GM23338 (cell line): ENCODE measurements around the gene CDK5R1.

ENCODE experiments used
- CREB1 ChIP-seq: fragments of 250-450 bp; sonication (Bioruptor Pico); IDR thresholded peaks from 2 replicates; pipeline ENCODE4 v1.5.0; 2020; ENCODE audit warnings: low read depth, mild to moderate bottlenecking, moderate library complexity
- CTCF ChIP-seq, 2 experiments: fragments of 200-600 bp in 1 of 2; sonication (generic) in 1 of 2; conservative IDR thresholded peaks; 2 replicates each; pipeline versions ENCODE4 v1.5.1 to v1.6.1; 2016 to 2017; ENCODE audit warnings: antibody characterized with exemption in 2 of 2, low read depth in 2 of 2, mild to moderate bottlenecking in 2 of 2, moderate library complexity in 1 of 2
- ETS1 ChIP-seq: IDR thresholded peaks from 2 replicates; pipeline ENCODE4 v1.6.1; 2016; ENCODE audit warnings: antibody characterized with exemption
- EZH2 ChIP-seq: fragments of 200-600 bp; sonication (generic); IDR thresholded peaks from one replicate; pipeline ENCODE4 v1.8.0; 2017; ENCODE audit warnings: antibody characterized with exemption, mild to moderate bottlenecking, low read depth; ENCODE audit not compliant: unreplicated experiment
- EZH2phosphoT487 ChIP-seq: fragments of 200-600 bp; sonication (generic); IDR thresholded peaks from one replicate; pipeline ENCODE4 v1.8.1; 2018; ENCODE audit warnings: antibody characterized with exemption; ENCODE audit not compliant: unreplicated experiment
- POLR2AphosphoS5 ChIP-seq: IDR thresholded peaks from 2 replicates; pipeline ENCODE4 v1.6.1; 2016; ENCODE audit warnings: antibody characterized with exemption, low read depth
- REST ChIP-seq: IDR thresholded peaks from one replicate; pipeline ENCODE4 v1.6.1; 2018; ENCODE audit warnings: antibody characterized with exemption; ENCODE audit not compliant: unreplicated experiment
- ZNF331 ChIP-seq: fragments of 250-450 bp; sonication (Bioruptor Pico); IDR thresholded peaks from 2 replicates; pipeline ENCODE4 v1.5.0; 2020; ENCODE audit warnings: low read depth, mild to moderate bottlenecking, moderate library complexity
- ZNF462 ChIP-seq: fragments of 250-450 bp; sonication (Bioruptor Pico); IDR thresholded peaks from 2 replicates; pipeline ENCODE4 v1.5.0; 2020; ENCODE audit warnings: mild to moderate bottlenecking, moderate library complexity

GRCh38 chr17:32491371-32492263, 4.8 kb downstream of the CDK5R1 start:
- TF ChIP-seq CTCF (conservative IDR thresholded peaks at IDR 0.05; ENCODE audit: low read depth in 2 of 2) (no peak), EZH2 (no peak), EZH2phosphoT487 (no peak), POLR2AphosphoS5 (no peak), ZNF331 (CRISPR knock-in tag) (no peak), REST (no peak), CREB1 (no peak), ETS1 (no peak), ZNF462 (CRISPR knock-in tag) (no peak)
